ENCODE data around the gene DHODH. TPM values are rescaled to one million over a fixed set of nuclear protein-coding genes. Genes with fewer than 3 reads are reported as not detected.
"Not testable (repeated sequence)": the region's sequence is repeated elsewhere in the genome, so short reads cannot be mapped to it uniquely, and the experiment has no call there.

DHODH gene
- total and polyA plus RNA-seq, 2 donors from 2014 or later, result 8.9 to 10.7 TPM

GRCh38 chr16:71995038-71995437 lies 13.5 kb upstream of the DHODH start:
- DNase-seq (no peak), FAIRE-seq (no peak)
- no peak overlapping the region for H3K9ac ChIP-seq (ENCODE audit: low read length in 3 of 3)
- TF ChIP-seq CTCF (IDR thresholded peaks at IDR 0.05; ENCODE audit: borderline replicate concordance, extremely low read depth, insufficient read depth), result no peak
- H3K4me1 ChIP-seq (ENCODE audit: control insufficient read depth in 2 of 3, insufficient read depth in 2 of 3, low read depth in 1 of 3, low read length in 3 of 3), result no peaks in the 10 kb centered on the region
- intact Hi-C loops (cut with DNase I), result no loop called here
- no peak overlapping the region for H3K27ac ChIP-seq (ENCODE audit: low read depth in 2 of 2, low read length in 2 of 2)
- H3K36me3 ChIP-seq (ENCODE audit: control insufficient read depth in 2 of 3, insufficient read depth in 3 of 3, low read length in 3 of 3), result no peaks in the 10 kb centered on the region
- no peak overlapping the region for H3K4me3 ChIP-seq (ENCODE audit: low read length in 3 of 3)
- H3K27me3 ChIP-seq (ENCODE audit: control insufficient read depth, insufficient read depth, low read length), result no peaks in the 10 kb centered on the region
- no peaks in the 10 kb centered on the region for H3K9me3 ChIP-seq (ENCODE audit: control insufficient read depth in 2 of 3, insufficient read depth in 1 of 3, low read length in 3 of 3)

- FAIRE-seq; H3K9me3 ChIP-seq (ENCODE audit: control insufficient read depth in 2 of 3, insufficient read depth in 1 of 3, low read length in 3 of 3); DNase-seq; H3K4me3 ChIP-seq (ENCODE audit: low read length in 3 of 3); H3K9ac ChIP-seq (ENCODE audit: low read length in 3 of 3); H3K4me1 ChIP-seq (ENCODE audit: control insufficient read depth in 2 of 3, insufficient read depth in 2 of 3, low read depth in 1 of 3, low read length in 3 of 3); H3K27me3 ChIP-seq (ENCODE audit: control insufficient read depth, insufficient read depth, low read length); H3K36me3 ChIP-seq (ENCODE audit: control insufficient read depth in 2 of 3, insufficient read depth in 3 of 3, low read length in 3 of 3); H3K27ac ChIP-seq (ENCODE audit: low read depth in 2 of 2, low read length in 2 of 2); intact Hi-C loops (cut with DNase I): not testable (repeated sequence)
Measured at GRCh38 chr16:71997578-71997977, 11.0 kb upstream of the DHODH start.

- H3K9me3 ChIP-seq (ENCODE audit: control insufficient read depth in 2 of 3, insufficient read depth in 1 of 3, low read length in 3 of 3), result no peaks in the 10 kb centered on the region
- no peak overlapping the region for H3K4me3 ChIP-seq (ENCODE audit: low read length in 3 of 3)
- no peak overlapping the region for H3K9ac ChIP-seq (ENCODE audit: low read length in 3 of 3)
- no peaks in the 10 kb centered on the region for H3K36me3 ChIP-seq (ENCODE audit: control insufficient read depth in 2 of 3, insufficient read depth in 3 of 3, low read length in 3 of 3)
- no peak for DNase-seq
- TF ChIP-seq CTCF (IDR thresholded peaks at IDR 0.05; ENCODE audit: borderline replicate concordance, extremely low read depth, insufficient read depth), result no peak
- H3K27me3 ChIP-seq (ENCODE audit: control insufficient read depth, insufficient read depth, low read length), result no peaks in the 10 kb centered on the region
- no peaks in the 10 kb centered on the region for H3K4me1 ChIP-seq (ENCODE audit: control insufficient read depth in 2 of 3, insufficient read depth in 2 of 3, low read depth in 1 of 3, low read length in 3 of 3)
- intact Hi-C loops (cut with DNase I), result no loop called here
- H3K27ac ChIP-seq (ENCODE audit: low read depth in 2 of 2, low read length in 2 of 2), result no peak overlapping the region
- no peak for FAIRE-seq
Measured at GRCh38 chr16:72001180-72001874, 7.2 kb upstream of the DHODH start.

- DNase-seq (no peak), FAIRE-seq (no peak)
- Histone ChIP-seq H3K9me3 (ENCODE audit: control insufficient read depth in 2 of 3, insufficient read depth in 1 of 3, low read length in 3 of 3) (no peaks in the 10 kb centered on the region), H3K4me3 (ENCODE audit: low read length in 3 of 3) (no peak overlapping the region), H3K9ac (ENCODE audit: low read length in 3 of 3) (no peak overlapping the region), H3K36me3 (ENCODE audit: control insufficient read depth in 2 of 3, insufficient read depth in 3 of 3, low read length in 3 of 3) (no peaks in the 10 kb centered on the region), H3K4me1 (ENCODE audit: control insufficient read depth in 2 of 3, insufficient read depth in 2 of 3, low read depth in 1 of 3, low read length in 3 of 3) (no peaks in the 10 kb centered on the region), H3K27ac (ENCODE audit: low read depth in 2 of 2, low read length in 2 of 2) (no peak overlapping the region), H3K27me3 (ENCODE audit: control insufficient read depth, insufficient read depth, low read length) (no peaks in the 10 kb centered on the region)
- TF ChIP-seq CTCF (IDR thresholded peaks at IDR 0.05; ENCODE audit: borderline replicate concordance, extremely low read depth, insufficient read depth), result no peak
- intact Hi-C loops (cut with DNase I), result no loop called here
Measured at GRCh38 chr16:72002619-72003018, 5.9 kb upstream of the DHODH start.

- FAIRE-seq; intact Hi-C loops (cut with DNase I); H3K36me3 ChIP-seq (ENCODE audit: control insufficient read depth in 2 of 3, insufficient read depth in 3 of 3, low read length in 3 of 3); H3K27me3 ChIP-seq (ENCODE audit: control insufficient read depth, insufficient read depth, low read length); H3K9me3 ChIP-seq (ENCODE audit: control insufficient read depth in 2 of 3, insufficient read depth in 1 of 3, low read length in 3 of 3); H3K27ac ChIP-seq (ENCODE audit: low read depth in 2 of 2, low read length in 2 of 2); H3K4me1 ChIP-seq (ENCODE audit: control insufficient read depth in 2 of 3, insufficient read depth in 2 of 3, low read depth in 1 of 3, low read length in 3 of 3); H3K9ac ChIP-seq (ENCODE audit: low read length in 3 of 3); DNase-seq: not testable (repeated sequence)
- peak overlapping the region; percentile 34 to 99 (median 45) for H3K4me3 ChIP-seq (ENCODE audit: low read length in 3 of 3)
Measured at GRCh38 chr16:72008065-72008423, 500 bp upstream of the DHODH start.

Data from kidney (tissue), 14 donors.